Esophagus (tissue), 2 donors: ENCODE measurements around the gene MRPS23. TPM values are rescaled to one million over a fixed set of nuclear protein-coding genes. Genes with fewer than 3 reads are reported as not detected.

Experiments used
- H3K27ac ChIP-seq, 2 donors: one replicate each; pipeline ENCODE4 v1.5.1; 2013; ENCODE audit warnings: low read depth in 2 of 2, mild to moderate bottlenecking in 2 of 2, inconsistent platforms in 1 of 2, low read length in 1 of 2, moderate library complexity in 1 of 2
- H3K27me3 ChIP-seq, 2 donors: one replicate each; pipeline ENCODE4 v1.6.1; 2013; ENCODE audit warnings: low read length in 2 of 2, control low read depth in 1 of 2, mild to moderate bottlenecking in 1 of 2; ENCODE audit not compliant: insufficient read depth in 2 of 2, control insufficient read depth in 1 of 2
- H3K36me3 ChIP-seq, 2 donors: one replicate each; pipeline ENCODE4 v1.6.1; 2013; ENCODE audit warnings: low read length in 1 of 2; ENCODE audit not compliant: control insufficient read depth in 2 of 2, insufficient read depth in 2 of 2
- H3K4me1 ChIP-seq, 2 donors: one replicate each; pipeline ENCODE4 v1.6.1; 2013; ENCODE audit warnings: low read length in 1 of 2; ENCODE audit not compliant: control insufficient read depth in 2 of 2, insufficient read depth in 2 of 2
- H3K4me3 ChIP-seq, 2 donors: one replicate each; pipeline ENCODE4 v1.5.1; 2013; ENCODE audit warnings: low read length in 2 of 2, mild to moderate bottlenecking in 2 of 2, low read depth in 1 of 2, moderate library complexity in 1 of 2
- H3K9me3 ChIP-seq, 2 donors: one replicate each; pipeline ENCODE4 v1.6.1; 2013; ENCODE audit warnings: mild to moderate bottlenecking in 2 of 2, low read depth in 1 of 2, low read length in 1 of 2, moderate library complexity in 1 of 2; ENCODE audit not compliant: control insufficient read depth in 2 of 2, insufficient read depth in 1 of 2
- WGBS, 2 donors: extraction: QIAGEN DNeasy Blood & Tissue Kit; methylation state at CpG; one replicate each; pipeline ENCODE4 v1.1.7; 2013; 5-methylcytosine and 5-hydroxymethylcytosine counted together
- polyA plus RNA-seq, 2 donors: library from polyadenylated mRNA; stranded (reverse); fragments of 200-250 nt; gene quantifications; one replicate each; pipeline ENCODE4 v1.2.3, GENCODE V29; 2013
- donor health status: healthy with polysubstance abuse.
- donor health status: Bipolar disorder and iron deficiency.

The MRPS23 gene
- polyA plus RNA-seq, 2 donors, result 6.5 to 29.2 TPM

DNA sequence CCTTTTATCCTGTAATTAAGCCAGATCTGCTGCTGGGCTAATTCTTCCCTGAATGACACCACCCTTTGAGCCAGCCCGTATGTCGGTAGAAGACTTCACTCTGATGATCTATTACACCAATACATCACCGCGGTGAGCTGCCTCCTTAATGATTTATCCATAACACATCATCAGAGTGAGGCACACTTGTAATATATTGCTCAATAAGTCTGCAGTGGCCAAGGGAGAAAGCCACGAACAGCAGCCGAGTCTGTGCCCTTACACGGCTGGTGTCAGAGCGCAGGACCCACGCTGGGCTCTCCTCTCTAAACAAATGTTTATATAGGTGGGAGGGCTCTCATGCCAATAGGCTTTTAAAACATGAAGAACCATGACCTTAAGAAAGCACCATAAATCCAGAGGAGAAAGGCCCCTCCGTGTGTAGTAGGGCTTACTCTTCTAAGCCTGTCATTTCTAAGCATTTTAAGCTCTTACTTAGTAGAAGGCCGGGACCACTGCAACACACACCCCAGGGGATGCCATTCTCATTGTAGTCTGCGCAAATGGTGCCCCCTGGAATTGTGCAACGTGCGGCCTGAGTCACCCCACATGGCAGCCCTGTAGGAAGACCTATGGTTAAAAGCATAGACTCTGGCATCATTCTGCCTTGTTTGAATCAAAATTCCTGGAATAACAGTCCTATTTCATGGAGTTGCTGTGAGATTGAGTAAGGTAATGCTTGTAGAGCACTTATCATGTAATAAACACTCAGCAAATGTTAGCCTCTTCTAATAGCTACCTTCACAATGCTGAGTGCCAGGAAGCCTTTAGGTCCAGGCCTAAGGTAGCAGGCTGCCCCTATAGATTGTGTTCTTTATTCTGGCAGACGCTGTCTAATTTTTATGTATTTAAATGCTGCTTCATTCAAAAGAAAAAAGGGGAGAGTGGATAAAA is 26.1 kb downstream of the MRPS23 start:
- Histone ChIP-seq H3K9me3 (no peaks in the 10 kb centered on the region), H3K4me1 (no peaks in the 10 kb centered on the region), H3K36me3 (no peaks in the 10 kb centered on the region), H3K4me3 (no peak overlapping the region), H3K27ac (no peak overlapping the region), H3K27me3 (no peaks in the 10 kb centered on the region)
- WGBS, 2 donors, result 79 to 82% methylated on average over 15 of the region's 15 CpGs

DNA sequence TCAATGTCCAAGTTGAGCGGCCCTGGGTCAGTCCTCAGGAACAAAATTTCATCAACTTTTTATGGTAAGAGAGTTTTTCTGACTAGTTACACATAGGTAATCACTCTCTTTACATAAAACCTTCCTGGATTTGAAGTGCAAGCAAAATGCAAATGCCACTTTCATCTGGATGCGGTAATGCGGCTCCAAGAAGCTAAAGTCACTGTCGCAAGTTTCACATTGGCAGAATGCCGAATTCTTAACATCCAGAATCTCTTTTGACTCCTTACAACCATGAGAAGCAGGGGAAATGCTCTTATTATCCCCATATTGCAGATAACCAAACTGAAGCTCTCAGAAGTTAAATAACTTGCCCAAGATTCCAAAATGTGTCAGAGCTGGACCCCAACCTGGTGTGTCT is 30.0 kb downstream of the MRPS23 start:
- WGBS, 2 donors, result 76 to 91% methylated on average over 5 of the region's 5 CpGs
- H3K36me3 ChIP-seq, result no peaks in the 10 kb centered on the region
- no peaks in the 10 kb centered on the region for H3K27me3 ChIP-seq
- no peak overlapping the region for H3K27ac ChIP-seq
- no peak overlapping the region for H3K4me3 ChIP-seq
- H3K4me1 ChIP-seq, result no peaks in the 10 kb centered on the region
- no peaks in the 10 kb centered on the region for H3K9me3 ChIP-seq

DNA sequence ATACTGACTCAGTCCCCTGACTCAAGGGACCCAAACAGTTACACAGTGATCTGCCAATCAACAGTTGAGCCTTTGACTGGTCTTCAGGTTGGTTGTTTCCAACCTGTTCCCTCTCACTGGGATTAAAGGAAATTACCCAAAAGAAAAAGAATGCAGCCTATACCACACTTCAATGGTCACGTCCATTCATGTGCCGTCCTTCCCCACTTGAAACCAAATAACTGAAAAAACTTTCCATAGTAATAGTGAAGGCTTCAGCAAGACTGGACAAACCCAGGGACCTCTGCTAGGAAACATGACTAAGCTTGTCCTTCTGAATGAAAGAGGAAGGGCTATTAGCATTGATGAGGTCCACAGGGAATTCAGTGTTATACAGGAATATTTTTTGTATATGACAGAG is 30.6 kb downstream of the MRPS23 start:
- 66 to 69% methylated on average over 2 of the region's 2 CpGs for WGBS, 2 donors
- Histone ChIP-seq H3K9me3 (no peaks in the 10 kb centered on the region), H3K4me3 (no peak overlapping the region), H3K27me3 (no peaks in the 10 kb centered on the region), H3K4me1 (no peaks in the 10 kb centered on the region), H3K27ac (no peak overlapping the region), H3K36me3 (no peaks in the 10 kb centered on the region)

- Histone ChIP-seq H3K9me3 (no peaks in the 10 kb centered on the region), H3K27ac (no peak overlapping the region), H3K4me1 (no peaks in the 10 kb centered on the region), H3K27me3 (no peaks in the 10 kb centered on the region), H3K36me3 (no peaks in the 10 kb centered on the region), H3K4me3 (no peak overlapping the region)
- 81 to 88% methylated on average over 9 of the region's 9 CpGs for WGBS, 2 donors
Observed at GRCh38 chr17:57818066-57818465, 31.8 kb downstream of the MRPS23 start.

GRCh38 chr17:57817299-57817698 is 32.5 kb downstream of the MRPS23 start:
- no peaks in the 10 kb centered on the region for H3K36me3 ChIP-seq
- no peak overlapping the region for H3K27ac ChIP-seq
- no peaks in the 10 kb centered on the region for H3K9me3 ChIP-seq
- no peaks in the 10 kb centered on the region for H3K4me1 ChIP-seq
- WGBS, 2 donors, result 91 to 96% methylated on average over 4 of the region's 4 CpGs
- H3K27me3 ChIP-seq, result no peaks in the 10 kb centered on the region
- no peak overlapping the region for H3K4me3 ChIP-seq

DNA sequence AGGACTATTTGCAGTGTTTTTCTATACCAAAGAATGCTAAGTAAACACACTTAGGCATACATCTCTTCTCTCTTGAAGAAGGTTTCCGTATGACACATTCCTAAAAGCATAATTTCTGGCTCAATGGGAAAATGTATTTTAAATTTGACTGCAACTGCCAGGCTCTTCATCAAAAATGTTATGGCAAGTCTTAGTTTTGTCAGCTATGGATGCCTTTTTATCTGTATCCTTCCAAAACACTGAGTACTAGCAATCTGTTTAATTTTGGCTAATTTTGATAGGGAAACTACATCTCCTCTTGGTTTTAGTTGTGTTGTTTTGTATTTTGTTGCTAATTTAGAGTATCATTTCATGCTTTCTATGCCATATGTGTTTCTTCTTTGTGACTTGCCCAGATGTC is 35.4 kb downstream of the MRPS23 start:
- Histone ChIP-seq H3K27me3 (no peaks in the 10 kb centered on the region), H3K4me1 (peaks cover 2 to 7% of the 10 kb centered on the region in 2 donors), H3K4me3 (no peak overlapping the region), H3K27ac (no peak overlapping the region), H3K36me3 (no peaks in the 10 kb centered on the region), H3K9me3 (no peaks in the 10 kb centered on the region)
- 74% methylated on average over 1 of the region's 1 CpG for WGBS, 2 donors

DNA sequence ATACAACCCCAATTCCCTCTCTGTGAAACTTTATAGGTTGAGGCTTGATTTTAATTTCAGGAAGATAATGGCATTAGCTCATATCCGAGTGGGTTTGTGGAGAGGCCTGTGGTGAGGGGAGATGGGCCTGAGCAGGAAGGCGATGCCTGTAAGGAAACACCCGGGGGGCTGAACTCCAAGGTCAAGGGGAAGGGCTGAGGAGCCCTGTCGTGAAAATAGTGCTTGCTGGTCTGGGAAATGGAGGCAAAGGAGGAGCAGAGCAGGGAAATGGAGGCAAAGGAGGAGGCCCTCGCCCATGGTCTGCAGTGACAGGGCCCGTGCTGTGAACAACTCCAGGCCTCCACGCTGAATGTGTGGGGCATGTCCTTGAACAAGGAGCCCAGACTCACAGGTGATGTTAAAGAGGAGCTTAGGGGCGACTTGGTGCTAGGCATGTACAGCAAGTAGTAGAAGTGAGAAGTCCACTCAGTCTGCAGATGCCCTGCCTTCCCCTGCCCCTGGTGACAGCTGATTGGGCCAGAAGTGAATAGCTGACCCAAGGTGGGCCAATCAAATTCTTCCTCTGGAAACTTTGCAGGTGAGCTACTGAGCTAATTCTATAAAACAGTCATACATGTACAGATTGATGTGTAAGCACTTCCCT is 38.1 kb downstream of the MRPS23 start:
- H3K27ac ChIP-seq, result peak overlapping the region in 1 of 2 donors; percentile 9
- WGBS, 2 donors, result 64 to 70% methylated on average over 8 of the region's 8 CpGs

GRCh38 chr17:57810721-57811637 is 38.9 kb downstream of the MRPS23 start:
- Histone ChIP-seq H3K4me1 (peaks cover 2 to 7% of the 10 kb centered on the region in 2 donors), H3K27ac (peak overlapping the region in 1 of 2 donors; percentile 44), H3K36me3 (no peaks in the 10 kb centered on the region), H3K4me3 (no peak overlapping the region), H3K9me3 (no peaks in the 10 kb centered on the region), H3K27me3 (no peaks in the 10 kb centered on the region)
- 8 to 16% methylated on average over 31 of the region's 31 CpGs for WGBS, 2 donors

More for the DNA sequence above, 38.1 kb downstream of the MRPS23 start:
- Histone ChIP-seq H3K27me3 (no peaks in the 10 kb centered on the region), H3K36me3 (no peaks in the 10 kb centered on the region), H3K9me3 (no peaks in the 10 kb centered on the region), H3K4me1 (peaks cover 2 to 7% of the 10 kb centered on the region in 2 donors), H3K4me3 (no peak overlapping the region)

DNA sequence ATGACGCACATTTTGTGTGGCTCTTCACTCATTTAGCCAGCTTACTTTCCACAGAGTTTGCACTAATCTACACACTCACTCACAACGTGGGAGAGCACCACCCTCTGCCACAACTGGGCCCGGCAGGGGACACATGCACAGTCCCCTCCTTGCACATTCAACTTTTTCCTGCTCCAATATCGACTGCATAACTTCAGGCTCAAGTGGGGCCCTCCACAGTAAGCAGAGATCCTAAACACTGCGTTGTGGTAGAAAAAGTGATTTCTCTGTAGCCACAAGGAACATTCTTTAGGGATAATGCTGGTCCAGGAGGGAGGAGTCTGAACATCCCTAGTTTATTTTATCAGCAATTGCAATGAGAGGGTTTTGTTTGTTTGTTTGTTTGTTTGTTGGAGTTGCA is 40.0 kb downstream of the MRPS23 start:
- no peaks in the 10 kb centered on the region for H3K9me3 ChIP-seq
- 78 to 81% methylated on average over 5 of the region's 5 CpGs for WGBS, 2 donors
- no peaks in the 10 kb centered on the region for H3K27me3 ChIP-seq
- no peaks in the 10 kb centered on the region for H3K36me3 ChIP-seq
- no peak overlapping the region for H3K4me3 ChIP-seq
- H3K27ac ChIP-seq, result no peak overlapping the region
- H3K4me1 ChIP-seq, result peaks cover 2 to 7% of the 10 kb centered on the region in 2 donors
